ENCODE results near the gene CAMKMT.
A peak's percentile ranks its signal among the peaks of the same experiment; 100 is the strongest.

CAMKMT gene

DNA sequence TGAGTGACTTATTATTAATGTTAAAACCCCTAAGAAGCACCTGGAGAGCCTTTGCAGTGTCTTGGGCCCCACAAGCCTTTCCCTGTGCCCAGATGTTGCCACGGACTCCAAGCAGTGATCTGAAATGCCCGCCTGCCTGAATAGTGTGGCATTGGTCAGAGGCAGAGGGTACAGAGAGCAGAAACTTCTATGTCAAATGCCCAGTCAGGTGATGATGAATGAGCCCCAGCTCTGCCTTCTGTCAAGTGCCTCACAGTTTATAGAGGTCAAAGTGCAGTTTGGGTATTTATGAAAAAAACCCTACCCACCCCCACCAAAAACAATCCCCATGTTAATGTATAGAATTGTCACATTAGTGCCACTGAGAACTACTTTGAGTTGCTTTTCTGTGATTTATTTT, 409.8 kb downstream of the CAMKMT start:
- H3K27ac ChIP-seq (ENCODE audit: low read length) = no peak overlapping the region
- H3K27me3 ChIP-seq (ENCODE audit: insufficient read depth, low read length) = peaks cover 96% of the 10 kb centered on the region
- H3K9ac ChIP-seq (ENCODE audit: low read depth, low read length) = no peak overlapping the region
- no peak overlapping the region for H3K4me3 ChIP-seq (ENCODE audit: low read length)
- no peaks in the 10 kb centered on the region for H3K36me3 ChIP-seq (ENCODE audit: insufficient read depth, low read depth, low read length)
- peaks cover 53% of the 10 kb centered on the region for H3K4me1 ChIP-seq (ENCODE audit: insufficient read depth, low read length)
- H3K9me3 ChIP-seq (ENCODE audit: insufficient read depth, low read depth, low read length) = no peaks in the 10 kb centered on the region

GRCh38 chr2:44772131-44772530, 410.4 kb downstream of the CAMKMT start:
- Histone ChIP-seq H3K27me3 (ENCODE audit: insufficient read depth, low read length) (peaks cover 96% of the 10 kb centered on the region), H3K9me3 (ENCODE audit: insufficient read depth, low read depth, low read length) (no peaks in the 10 kb centered on the region), H3K9ac (ENCODE audit: low read depth, low read length) (no peak overlapping the region), H3K27ac (ENCODE audit: low read length) (no peak overlapping the region), H3K4me3 (ENCODE audit: low read length) (no peak overlapping the region), H3K4me1 (ENCODE audit: insufficient read depth, low read length) (peaks cover 59% of the 10 kb centered on the region), H3K36me3 (ENCODE audit: insufficient read depth, low read depth, low read length) (no peaks in the 10 kb centered on the region)

- Histone ChIP-seq H3K4me1 (ENCODE audit: insufficient read depth, low read length) (peaks cover 65% of the 10 kb centered on the region), H3K9me3 (ENCODE audit: insufficient read depth, low read depth, low read length) (no peaks in the 10 kb centered on the region), H3K4me3 (ENCODE audit: low read length) (no peak overlapping the region), H3K9ac (ENCODE audit: low read depth, low read length) (no peak overlapping the region), H3K27me3 (ENCODE audit: insufficient read depth, low read length) (peaks cover 96% of the 10 kb centered on the region), H3K27ac (ENCODE audit: low read length) (no peak overlapping the region), H3K36me3 (ENCODE audit: insufficient read depth, low read depth, low read length) (no peaks in the 10 kb centered on the region)
Observed at GRCh38 chr2:44772669-44773378, 411.1 kb downstream of the CAMKMT start.

DNA sequence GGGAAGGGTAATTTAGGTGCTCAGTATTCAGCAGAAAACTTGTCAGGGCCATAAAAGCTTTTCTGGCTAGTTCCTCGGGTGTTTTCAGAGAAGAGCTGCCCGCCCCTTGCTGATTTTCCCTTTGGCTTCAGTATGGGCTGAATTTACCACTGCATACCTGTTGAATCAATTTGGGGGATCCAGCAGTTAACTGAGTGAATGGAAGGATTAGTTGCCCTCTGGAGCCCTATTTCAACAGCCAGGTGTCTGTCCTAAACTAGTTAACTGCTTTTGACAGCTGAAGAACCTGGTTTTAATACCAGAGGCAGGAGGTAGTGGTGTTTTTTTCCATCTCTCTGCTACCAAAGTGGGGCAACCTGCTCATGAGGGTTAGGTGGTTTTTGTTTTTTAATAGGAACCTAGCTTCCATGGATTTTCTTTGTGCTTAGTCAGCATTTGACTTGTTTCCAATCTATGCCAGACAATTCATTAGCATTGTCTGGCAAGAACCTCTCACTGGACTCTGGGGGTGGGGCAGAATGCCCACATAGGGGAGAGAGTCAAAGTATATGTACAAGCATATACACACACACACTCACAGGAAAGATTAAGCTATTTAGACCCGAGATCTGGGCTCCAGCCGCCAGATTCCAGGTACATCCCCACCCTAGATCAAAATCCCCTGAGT, 413.2 kb downstream of the CAMKMT start:
- H3K27ac ChIP-seq (ENCODE audit: low read length) = no peak overlapping the region
- no peak overlapping the region for H3K4me3 ChIP-seq (ENCODE audit: low read length)
- peaks cover 93% of the 10 kb centered on the region for H3K27me3 ChIP-seq (ENCODE audit: insufficient read depth, low read length)
- H3K9ac ChIP-seq (ENCODE audit: low read depth, low read length) = no peak overlapping the region
- H3K4me1 ChIP-seq (ENCODE audit: insufficient read depth, low read length) = peaks cover 70% of the 10 kb centered on the region
- H3K36me3 ChIP-seq (ENCODE audit: insufficient read depth, low read depth, low read length) = no peaks in the 10 kb centered on the region
- H3K9me3 ChIP-seq (ENCODE audit: insufficient read depth, low read depth, low read length) = no peaks in the 10 kb centered on the region

- Histone ChIP-seq H3K9ac (ENCODE audit: low read depth, low read length) (peak overlapping the region; percentile 24; the same call in 1 of the 2 replicates), H3K36me3 (ENCODE audit: insufficient read depth, low read depth, low read length) (no peaks in the 10 kb centered on the region), H3K4me3 (ENCODE audit: low read length) (peak overlapping the region; percentile 51; the same call in 1 of the 2 replicates), H3K27me3 (ENCODE audit: insufficient read depth, low read length) (peaks cover 83% of the 10 kb centered on the region), H3K9me3 (ENCODE audit: insufficient read depth, low read depth, low read length) (no peaks in the 10 kb centered on the region; the same call in 1 of the 2 replicates), H3K27ac (ENCODE audit: low read length) (no peak overlapping the region), H3K4me1 (ENCODE audit: insufficient read depth, low read length) (peaks cover 69% of the 10 kb centered on the region)
Observed at GRCh38 chr2:44777036-44777435, 415.3 kb downstream of the CAMKMT start.

GRCh38 chr2:44777537-44777936, 415.8 kb downstream of the CAMKMT start:
- peak overlapping the region; percentile 53; the same call in 1 of the 2 replicates for H3K9ac ChIP-seq (ENCODE audit: low read depth, low read length)
- peaks cover 79% of the 10 kb centered on the region for H3K27me3 ChIP-seq (ENCODE audit: insufficient read depth, low read length)
- H3K27ac ChIP-seq (ENCODE audit: low read length) = peak overlapping the region; percentile 4
- H3K4me1 ChIP-seq (ENCODE audit: insufficient read depth, low read length) = peaks cover 64% of the 10 kb centered on the region
- no peaks in the 10 kb centered on the region; the same call in 1 of the 2 replicates for H3K9me3 ChIP-seq (ENCODE audit: insufficient read depth, low read depth, low read length)
- H3K36me3 ChIP-seq (ENCODE audit: insufficient read depth, low read depth, low read length) = no peaks in the 10 kb centered on the region
- H3K4me3 ChIP-seq (ENCODE audit: low read length) = peak overlapping the region; percentile 51

- Histone ChIP-seq H3K9ac (ENCODE audit: low read depth, low read length) (peak overlapping the region; percentile 53; the same call in 1 of the 2 replicates), H3K36me3 (ENCODE audit: insufficient read depth, low read depth, low read length) (no peaks in the 10 kb centered on the region), H3K9me3 (ENCODE audit: insufficient read depth, low read depth, low read length) (no peaks in the 10 kb centered on the region; the same call in 1 of the 2 replicates), H3K4me1 (ENCODE audit: insufficient read depth, low read length) (peaks cover 59% of the 10 kb centered on the region), H3K27ac (ENCODE audit: low read length) (peak overlapping the region; percentile 4), H3K27me3 (ENCODE audit: insufficient read depth, low read length) (peaks cover 72% of the 10 kb centered on the region), H3K4me3 (ENCODE audit: low read length) (peak overlapping the region; percentile 51)
Observed at GRCh38 chr2:44778221-44778654, 416.5 kb downstream of the CAMKMT start.

DNA sequence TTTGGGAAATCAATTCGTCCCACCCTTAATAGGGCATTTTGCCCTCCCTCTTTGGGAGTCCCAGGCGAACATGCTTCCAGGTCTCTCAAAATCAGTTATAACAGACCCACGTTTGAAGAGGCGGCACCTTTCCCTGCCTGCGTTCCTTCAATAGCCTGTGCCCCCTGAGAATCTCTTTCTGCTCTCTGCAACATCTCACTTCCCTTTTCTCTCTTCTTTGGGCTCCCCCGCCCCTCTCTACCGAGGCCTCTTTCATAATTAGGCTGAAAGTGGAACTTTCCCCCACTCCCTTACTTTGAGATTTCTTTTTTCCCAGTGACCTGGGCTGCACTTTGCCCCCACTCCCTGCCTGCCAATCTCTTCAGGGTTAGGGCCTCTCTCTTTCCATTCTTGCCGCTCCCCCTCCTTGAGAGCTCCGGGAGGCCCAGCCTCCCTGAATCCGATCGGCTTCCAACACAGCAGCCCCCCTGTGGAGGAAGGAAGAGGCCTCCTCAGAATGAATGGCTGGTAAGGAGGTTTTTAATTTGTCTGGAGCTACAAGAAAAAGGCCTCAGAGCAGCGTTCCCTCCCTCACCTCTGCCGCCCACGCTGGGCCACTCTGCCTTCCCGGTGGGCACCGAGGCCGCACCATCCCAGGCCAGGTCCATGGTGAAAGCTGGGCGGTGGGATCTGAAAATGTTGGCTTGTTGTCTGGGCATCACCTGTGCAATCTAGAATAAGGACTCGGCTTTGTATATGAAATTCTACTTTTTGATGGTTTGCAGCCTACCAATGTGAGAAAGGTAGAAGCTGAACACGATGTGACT, 417.1 kb downstream of the CAMKMT start:
- peaks cover 66% of the 10 kb centered on the region for H3K27me3 ChIP-seq (ENCODE audit: insufficient read depth, low read length)
- peak overlapping the region; percentile 51 for H3K4me3 ChIP-seq (ENCODE audit: low read length)
- no peaks in the 10 kb centered on the region for H3K36me3 ChIP-seq (ENCODE audit: insufficient read depth, low read depth, low read length)
- H3K9me3 ChIP-seq (ENCODE audit: insufficient read depth, low read depth, low read length) = no peaks in the 10 kb centered on the region; the same call in 1 of the 2 replicates
- H3K9ac ChIP-seq (ENCODE audit: low read depth, low read length) = peak overlapping the region; percentile 53; the same call in 1 of the 2 replicates
- peaks cover 53% of the 10 kb centered on the region for H3K4me1 ChIP-seq (ENCODE audit: insufficient read depth, low read length)
- peak overlapping the region; percentile 18 for H3K27ac ChIP-seq (ENCODE audit: low read length)

GRCh38 chr2:44779793-44780192, 418.0 kb downstream of the CAMKMT start:
- no peaks in the 10 kb centered on the region; the same call in 1 of the 2 replicates for H3K9me3 ChIP-seq (ENCODE audit: insufficient read depth, low read depth, low read length)
- H3K27me3 ChIP-seq (ENCODE audit: insufficient read depth, low read length) = peaks cover 57% of the 10 kb centered on the region
- no peak overlapping the region for H3K27ac ChIP-seq (ENCODE audit: low read length)
- no peaks in the 10 kb centered on the region for H3K36me3 ChIP-seq (ENCODE audit: insufficient read depth, low read depth, low read length)
- H3K9ac ChIP-seq (ENCODE audit: low read depth, low read length) = no peak overlapping the region
- H3K4me3 ChIP-seq (ENCODE audit: low read length) = no peak overlapping the region
- peaks cover 45% of the 10 kb centered on the region for H3K4me1 ChIP-seq (ENCODE audit: insufficient read depth, low read length)

GRCh38 chr2:44780406-44780805, 418.7 kb downstream of the CAMKMT start:
- H3K27ac ChIP-seq (ENCODE audit: low read length) = no peak overlapping the region
- no peak overlapping the region for H3K4me3 ChIP-seq (ENCODE audit: low read length)
- H3K4me1 ChIP-seq (ENCODE audit: insufficient read depth, low read length) = peaks cover 39% of the 10 kb centered on the region; the same call in 1 of the 2 replicates
- no peaks in the 10 kb centered on the region; the same call in 1 of the 2 replicates for H3K9me3 ChIP-seq (ENCODE audit: insufficient read depth, low read depth, low read length)
- peaks cover 51% of the 10 kb centered on the region for H3K27me3 ChIP-seq (ENCODE audit: insufficient read depth, low read length)
- no peaks in the 10 kb centered on the region for H3K36me3 ChIP-seq (ENCODE audit: insufficient read depth, low read depth, low read length)
- H3K9ac ChIP-seq (ENCODE audit: low read depth, low read length) = no peak overlapping the region

DNA sequence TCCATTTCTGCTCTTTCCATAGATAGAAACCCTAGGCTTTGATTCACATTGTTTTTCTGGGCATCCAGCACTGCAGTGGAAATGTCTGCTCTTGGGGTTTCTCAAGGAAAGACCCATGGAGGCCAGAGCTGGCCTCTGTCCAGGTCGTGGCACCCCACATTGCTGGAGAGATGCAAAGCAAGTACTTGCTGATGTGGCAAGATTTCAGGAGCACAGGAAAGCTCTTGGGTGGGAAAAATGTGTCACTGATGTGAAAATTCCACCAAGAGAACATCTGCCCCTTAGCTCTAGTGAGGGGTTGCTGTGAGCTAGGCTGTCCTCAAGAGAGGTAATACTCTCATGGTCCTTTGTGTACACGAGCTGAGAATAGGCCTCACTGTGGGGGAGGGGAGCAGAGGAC, 423.7 kb downstream of the CAMKMT start:
- Histone ChIP-seq H3K27me3 (ENCODE audit: insufficient read depth, low read length) (peaks cover 16% of the 10 kb centered on the region; the same call in 1 of the 2 replicates), H3K9me3 (ENCODE audit: insufficient read depth, low read depth, low read length) (no peaks in the 10 kb centered on the region; the same call in 1 of the 2 replicates), H3K4me3 (ENCODE audit: low read length) (no peak overlapping the region), H3K27ac (ENCODE audit: low read length) (no peak overlapping the region), H3K9ac (ENCODE audit: low read depth, low read length) (no peak overlapping the region), H3K36me3 (ENCODE audit: insufficient read depth, low read depth, low read length) (no peaks in the 10 kb centered on the region), H3K4me1 (ENCODE audit: insufficient read depth, low read length) (peaks cover 14% of the 10 kb centered on the region; the same call in 1 of the 2 replicates)

Data from iPS-20b (cell line).